ENCODE results near the gene JMY. TPM values are rescaled to one million over a fixed set of nuclear protein-coding genes. Genes with fewer than 3 reads are reported as not detected.

Gene JMY
- 10 to 100 TPM in 4 of 5 experiments, 1 to 10 TPM in 1; 6.5 to 47.0 (median 24.2) TPM for total RNA-seq
- polyA plus RNA-seq, result 1 to 10 TPM; 6.5 to 6.7 TPM
- total RNA-seq, result 328 reads per million, percentile 96 among the genes with 10 or more reads in this experiment

DNA sequence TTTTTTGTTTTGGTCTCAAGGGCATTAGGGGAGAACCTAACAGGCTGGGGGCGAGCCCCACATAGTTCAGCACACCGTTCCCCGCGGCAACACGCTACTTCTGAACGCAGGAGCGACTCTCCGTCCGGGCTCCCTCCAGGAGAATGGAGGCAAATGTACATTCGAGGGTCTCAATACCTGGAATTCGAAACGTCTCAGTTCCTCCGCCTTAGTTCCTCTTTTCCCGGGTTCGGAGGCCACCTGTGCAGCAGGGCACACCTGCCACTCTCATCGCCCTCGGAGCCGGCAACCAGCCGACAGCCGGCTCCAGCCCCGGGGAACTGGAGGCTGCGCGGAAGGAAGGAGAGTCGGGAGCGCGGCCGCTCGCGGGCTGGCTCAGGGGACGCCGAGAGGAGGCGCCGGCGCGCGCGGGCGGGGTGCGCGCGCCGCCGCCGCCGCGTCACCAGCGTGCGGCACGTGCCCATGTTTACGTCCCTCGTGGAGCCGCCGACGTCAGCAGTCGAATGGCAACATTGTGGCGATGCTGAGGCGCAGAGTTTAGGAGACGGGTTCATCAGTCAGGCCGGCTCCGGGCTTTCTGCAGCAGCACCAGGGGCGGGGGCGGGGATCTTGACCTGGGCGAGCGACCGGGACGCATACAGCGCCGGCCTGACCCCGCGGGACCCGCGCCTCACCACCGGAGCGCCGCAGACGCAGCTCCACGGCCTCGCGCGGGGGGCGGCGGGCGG lies at the start of gene JMY:
TSS of gene JMY (plus strand) at position 498 of the 728 bp plus-strand sequence. CDS start 520 bp downstream, outside the sequence.
- Mint-ChIP-seq H3K4me3 (peak within 1 kb of the TSS; percentile 86 to 97 (median 94)), H3K27me3 (peaks cover 0 to 4% (median 0%) of the 10 kb centered on the region in 5 donors), H3K4me1 (peaks cover 15 to 35% (median 29%) of the 10 kb centered on the region in 7 donors), H3K36me3 (peaks cover 0 to 5% (median 4%) of the 10 kb centered on the region in 5 donors), H3K27ac (peak within 1 kb of the TSS; percentile 83 to 98 (median 93)), H3K9me3 (no peaks in the 10 kb centered on the region)
- peak within 1 kb of the TSS; percentile 95 for H3K4me3 ChIP-seq (ENCODE audit: low read length)
- no peaks in the 10 kb centered on the region for H3K9me3 ChIP-seq (ENCODE audit: control insufficient read depth in 2 of 3, low read length in 3 of 3)
- intact Hi-C loops (cut with micrococcal nuclease), result loop anchor here (1.0 to 10.0 kb wide), 17 partner anchors 15 to 1458 kb away; partner anchors contain the start of genes ARSB (in 2 of the 2), HOMER1 (in 2 of the 2), MTX3 (in 2 of the 2) and SERINC5 (in 2 of the 2)
- H3K36me3 ChIP-seq (ENCODE audit: control insufficient read depth in 2 of 3, insufficient read depth in 3 of 3, low read length in 3 of 3), result peaks cover 0 to 7% (median 0%) of the 10 kb centered on the region in 3 experiments
- no peaks in the 10 kb centered on the region for H3K27me3 ChIP-seq (ENCODE audit: control insufficient read depth in 2 of 2, insufficient read depth in 2 of 2, low read length in 2 of 2)
- DNase-seq, result peak; percentile 73 to 89 (median 84)
- ChIA-PET CTCF (interaction anchor here (1.5 kb wide), 1 partner anchor 103 kb away, joined by 5 read pairs; no protein-coding TSS in a partner anchor), POLR2A (interaction anchor here (0.5 to 2.4 kb wide), 7 partner anchors 8 to 962 kb away, joined by 3 to 15 read pairs (median 5); partner anchors contain the start of gene SCAMP1)
- peak; percentile 89 for ATAC-seq
- peak within 1 kb of the TSS; percentile 99 for H3K27ac ChIP-seq (ENCODE audit: low read depth, low read length)
- peaks cover 6 to 35% of the 10 kb centered on the region in 2 donors for H3K4me1 ChIP-seq (ENCODE audit: control insufficient read depth in 2 of 2, insufficient read depth in 2 of 2, low read length in 2 of 2)

DNA sequence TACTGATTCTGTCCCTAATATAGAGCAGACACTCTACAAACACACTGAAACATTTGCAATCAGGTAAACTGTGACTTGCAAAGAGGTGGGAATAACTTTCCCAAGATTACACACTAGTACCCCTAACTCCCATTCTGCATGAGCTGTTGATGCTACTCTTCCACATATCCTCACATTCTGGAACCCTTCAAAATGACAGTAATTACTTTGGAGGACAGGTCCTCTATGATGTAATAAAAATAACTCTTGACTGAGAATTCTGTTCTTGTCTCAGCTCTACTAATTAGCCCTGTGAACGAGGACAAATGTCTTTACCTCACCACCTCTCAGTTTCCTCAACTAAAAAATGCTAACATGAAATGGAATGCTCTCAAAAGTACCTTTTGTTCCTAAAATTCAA lies 49.5 kb upstream of the JMY start:
- Mint-ChIP-seq H3K36me3 (no peaks in the 10 kb centered on the region), H3K9me3 (no peaks in the 10 kb centered on the region), H3K4me3 (no peak overlapping the region), H3K4me1 (peaks cover 0 to 3% (median 0%) of the 10 kb centered on the region in 7 donors), H3K27me3 (no peaks in the 10 kb centered on the region), H3K27ac (no peak overlapping the region)
- POLR2A ChIA-PET, result no interaction called here
- H3K27ac ChIP-seq (ENCODE audit: low read depth, low read length), result no peak overlapping the region
- no peaks in the 10 kb centered on the region for H3K4me1 ChIP-seq (ENCODE audit: control insufficient read depth in 2 of 2, insufficient read depth in 2 of 2, low read length in 2 of 2)
- ATAC-seq (no peak), DNase-seq (no peak)
- intact Hi-C loops (cut with micrococcal nuclease), result no loop called here
- no peak overlapping the region for H3K4me3 ChIP-seq (ENCODE audit: low read length)
- H3K36me3 ChIP-seq (ENCODE audit: control insufficient read depth in 2 of 3, insufficient read depth in 3 of 3, low read length in 3 of 3), result no peaks in the 10 kb centered on the region
- H3K27me3 ChIP-seq (ENCODE audit: control insufficient read depth in 2 of 2, insufficient read depth in 2 of 2, low read length in 2 of 2), result no peaks in the 10 kb centered on the region
- CTCF ChIA-PET, result no interaction called here
- no peaks in the 10 kb centered on the region for H3K9me3 ChIP-seq (ENCODE audit: control insufficient read depth in 2 of 3, low read length in 3 of 3)

DNA sequence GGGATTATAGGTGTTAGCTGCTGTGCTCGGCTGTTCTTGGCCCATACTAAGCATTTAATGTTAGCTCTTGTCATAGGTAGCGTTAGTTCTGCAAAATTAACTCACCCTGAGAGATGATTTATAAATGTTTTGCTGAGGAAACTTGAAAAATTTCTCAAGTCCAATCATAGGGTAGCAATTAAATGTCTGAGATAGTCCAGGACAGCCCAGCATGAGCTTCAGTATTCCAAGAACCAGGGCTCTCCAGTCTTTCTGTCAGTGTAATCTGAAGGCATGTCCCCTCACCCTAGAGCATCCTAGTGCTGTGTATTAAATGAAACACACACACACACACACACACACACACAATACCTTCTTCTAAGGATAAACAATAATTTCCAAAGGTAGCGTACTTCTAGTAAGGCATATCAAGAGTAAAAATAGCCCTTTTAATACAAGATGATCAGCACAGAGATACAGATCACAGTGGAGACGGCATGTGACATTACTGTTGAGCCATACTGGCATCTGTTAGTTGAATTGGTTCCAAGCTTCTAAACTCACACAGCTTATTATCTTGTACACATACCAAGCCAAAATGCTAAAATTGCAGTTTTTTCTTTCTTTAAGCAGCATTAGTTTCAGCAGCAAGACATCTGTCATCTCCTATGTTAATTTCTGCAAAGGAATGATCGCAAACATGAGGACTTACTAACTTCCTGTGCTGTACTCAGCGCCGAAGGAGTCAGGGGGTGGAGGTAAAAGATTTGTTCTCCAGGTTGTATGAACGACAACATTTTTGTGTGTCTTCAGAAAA lies 46.3 kb upstream of the JMY start:
- no peak overlapping the region for H3K4me3 Mint-ChIP-seq
- no peak overlapping the region for H3K27ac ChIP-seq (ENCODE audit: low read depth, low read length)
- H3K27ac Mint-ChIP-seq, result no peak overlapping the region
- H3K9me3 ChIP-seq (ENCODE audit: control insufficient read depth in 2 of 3, low read length in 3 of 3), result no peaks in the 10 kb centered on the region
- H3K36me3 ChIP-seq (ENCODE audit: control insufficient read depth in 2 of 3, insufficient read depth in 3 of 3, low read length in 3 of 3), result no peaks in the 10 kb centered on the region
- H3K4me1 ChIP-seq (ENCODE audit: control insufficient read depth in 2 of 2, insufficient read depth in 2 of 2, low read length in 2 of 2), result no peaks in the 10 kb centered on the region
- ChIA-PET POLR2A (no interaction called here), CTCF (interaction anchor here (0.6 kb wide), 1 partner anchor 91 kb away, joined by 3 read pairs; no protein-coding TSS in a partner anchor)
- peaks cover 0 to 7% (median 5%) of the 10 kb centered on the region in 7 donors for H3K4me1 Mint-ChIP-seq
- H3K4me3 ChIP-seq (ENCODE audit: low read length), result no peak overlapping the region
- intact Hi-C loops (cut with micrococcal nuclease), result no loop called here
- no peaks in the 10 kb centered on the region for H3K9me3 Mint-ChIP-seq
- H3K27me3 Mint-ChIP-seq, result no peaks in the 10 kb centered on the region
- DNase-seq (no peak), ATAC-seq (no peak)
- H3K36me3 Mint-ChIP-seq, result no peaks in the 10 kb centered on the region
- H3K27me3 ChIP-seq (ENCODE audit: control insufficient read depth in 2 of 2, insufficient read depth in 2 of 2, low read length in 2 of 2), result no peaks in the 10 kb centered on the region

GRCh38 chr5:79190235-79190529 lies 45.7 kb upstream of the JMY start:
- no peaks in the 10 kb centered on the region for H3K4me1 ChIP-seq (ENCODE audit: control insufficient read depth in 2 of 2, insufficient read depth in 2 of 2, low read length in 2 of 2)
- H3K27ac Mint-ChIP-seq, result no peak overlapping the region
- H3K9me3 Mint-ChIP-seq, result no peaks in the 10 kb centered on the region
- no peaks in the 10 kb centered on the region for H3K27me3 ChIP-seq (ENCODE audit: control insufficient read depth in 2 of 2, insufficient read depth in 2 of 2, low read length in 2 of 2)
- no peaks in the 10 kb centered on the region for H3K27me3 Mint-ChIP-seq
- POLR2A ChIA-PET, result no interaction called here
- no peak overlapping the region for H3K4me3 ChIP-seq (ENCODE audit: low read length)
- H3K4me3 Mint-ChIP-seq, result no peak overlapping the region
- no peaks in the 10 kb centered on the region for H3K36me3 ChIP-seq (ENCODE audit: control insufficient read depth in 2 of 3, insufficient read depth in 3 of 3, low read length in 3 of 3)
- CTCF ChIA-PET, result no interaction called here
- DNase-seq, result no peak
- H3K4me1 Mint-ChIP-seq, result peaks cover 0 to 7% (median 5%) of the 10 kb centered on the region in 7 donors
- no peaks in the 10 kb centered on the region for H3K36me3 Mint-ChIP-seq
- no peak overlapping the region for H3K27ac ChIP-seq (ENCODE audit: low read depth, low read length)
- no peaks in the 10 kb centered on the region for H3K9me3 ChIP-seq (ENCODE audit: control insufficient read depth in 2 of 3, low read length in 3 of 3)
- no peak for ATAC-seq
- intact Hi-C loops (cut with micrococcal nuclease), result no loop called here

- Histone ChIP-seq H3K9me3 (ENCODE audit: control insufficient read depth in 2 of 3, low read length in 3 of 3) (no peaks in the 10 kb centered on the region), H3K36me3 (ENCODE audit: control insufficient read depth in 2 of 3, insufficient read depth in 3 of 3, low read length in 3 of 3) (no peaks in the 10 kb centered on the region), H3K27me3 (ENCODE audit: control insufficient read depth in 2 of 2, insufficient read depth in 2 of 2, low read length in 2 of 2) (no peaks in the 10 kb centered on the region), H3K4me1 (ENCODE audit: control insufficient read depth in 2 of 2, insufficient read depth in 2 of 2, low read length in 2 of 2) (no peaks in the 10 kb centered on the region), H3K4me3 (ENCODE audit: low read length) (no peak overlapping the region), H3K27ac (ENCODE audit: low read depth, low read length) (no peak overlapping the region)
- no peak for DNase-seq
- peak overlapping the region in 2 of 9 donors; percentile 6 to 9 for H3K27ac Mint-ChIP-seq
- H3K27me3 Mint-ChIP-seq, result no peaks in the 10 kb centered on the region
- ATAC-seq, result no peak
- ChIA-PET POLR2A (interaction anchor here (0.7 kb wide), 1 partner anchor 208 kb away, joined by 3 read pairs; no protein-coding TSS in a partner anchor), CTCF (no interaction called here)
- intact Hi-C loops (cut with micrococcal nuclease), result no loop called here
- no peaks in the 10 kb centered on the region for H3K36me3 Mint-ChIP-seq
- H3K4me1 Mint-ChIP-seq, result peaks cover 0 to 7% (median 5%) of the 10 kb centered on the region in 7 donors
- H3K9me3 Mint-ChIP-seq, result no peaks in the 10 kb centered on the region
- no peak overlapping the region for H3K4me3 Mint-ChIP-seq
Measured at GRCh38 chr5:79191457-79191856, 44.5 kb upstream of the JMY start.

DNA sequence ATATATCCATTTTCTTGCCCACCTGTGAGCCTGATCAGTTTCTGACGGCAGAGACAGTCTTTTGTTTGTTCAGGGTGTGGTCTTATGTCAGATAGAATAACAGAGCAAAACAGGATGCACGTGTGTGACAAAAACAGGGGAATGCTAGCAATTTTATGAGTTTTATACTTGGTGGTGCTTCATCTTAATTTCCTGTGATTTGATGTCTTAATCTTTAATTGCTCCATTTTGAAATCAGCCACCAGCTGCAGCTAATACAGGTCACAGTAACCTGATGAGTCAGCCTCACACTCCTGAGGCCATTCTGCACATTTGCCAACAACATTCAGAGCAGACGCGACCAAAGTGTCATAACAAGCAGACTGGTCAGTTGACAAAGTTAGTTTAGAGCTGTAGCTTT lies 42.3 kb upstream of the JMY start:
- no peaks in the 10 kb centered on the region for H3K27me3 ChIP-seq (ENCODE audit: control insufficient read depth in 2 of 2, insufficient read depth in 2 of 2, low read length in 2 of 2)
- H3K36me3 ChIP-seq (ENCODE audit: control insufficient read depth in 2 of 3, insufficient read depth in 3 of 3, low read length in 3 of 3), result no peaks in the 10 kb centered on the region
- H3K4me1 ChIP-seq (ENCODE audit: control insufficient read depth in 2 of 2, insufficient read depth in 2 of 2, low read length in 2 of 2), result no peaks in the 10 kb centered on the region
- no peaks in the 10 kb centered on the region for H3K27me3 Mint-ChIP-seq
- no peak overlapping the region for H3K4me3 ChIP-seq (ENCODE audit: low read length)
- H3K27ac Mint-ChIP-seq, result peak overlapping the region in 2 of 9 donors; percentile 54 to 55
- H3K27ac ChIP-seq (ENCODE audit: low read depth, low read length), result no peak overlapping the region
- peak in 1 of 9 donors; percentile 12 for DNase-seq
- ATAC-seq, result no peak
- no peak overlapping the region for H3K4me3 Mint-ChIP-seq
- H3K36me3 Mint-ChIP-seq, result peaks cover 0 to 3% (median 0%) of the 10 kb centered on the region in 5 donors
- ChIA-PET POLR2A (no interaction called here), CTCF (no interaction called here)
- H3K4me1 Mint-ChIP-seq, result peaks cover 0 to 7% (median 5%) of the 10 kb centered on the region in 7 donors
- H3K9me3 Mint-ChIP-seq, result no peaks in the 10 kb centered on the region
- no peaks in the 10 kb centered on the region for H3K9me3 ChIP-seq (ENCODE audit: control insufficient read depth in 2 of 3, low read length in 3 of 3)
- intact Hi-C loops (cut with micrococcal nuclease), result no loop called here

Data from naive thymus-derived CD4-positive, alpha-beta T cell (primary cell).